DOHH2 (cell line): Measurements from ENCODE around the gene NOP16.

Experiments used
- H3F3A ChIP-seq: fragments of 200-600 bp; sonication (generic), shearing (Covaris generic); 2 replicates; pipeline ENCODE4 v1.6.0; 2016; ENCODE audit warnings: antibody characterized with exemption, mild to moderate bottlenecking; ENCODE audit not compliant: control insufficient read depth, insufficient read depth
- H3K27ac ChIP-seq: fragments of 200-600 bp; sonication (generic); 2 replicates; pipeline ENCODE4 v1.5.1; 2014; ENCODE audit warnings: low read depth, mild to moderate bottlenecking, low read length, moderate library complexity
- H3K27me3 ChIP-seq: fragments of 200-600 bp; sonication (generic); 2 replicates; pipeline ENCODE4 v1.6.1; 2014; ENCODE audit warnings: mild to moderate bottlenecking, low read length, mixed read lengths; ENCODE audit not compliant: control insufficient read depth
- H3K36me3 ChIP-seq: fragments of 200-600 bp; sonication (generic); 2 replicates; pipeline ENCODE4 v1.6.1; 2014; ENCODE audit warnings: mild to moderate bottlenecking, low read length, moderate library complexity, mixed read lengths; ENCODE audit not compliant: control insufficient read depth
- H3K4me1 ChIP-seq: fragments of 200-600 bp; sonication (generic); 2 replicates; pipeline ENCODE4 v1.6.1; 2014; ENCODE audit warnings: mild to moderate bottlenecking, low read length, mixed read lengths; ENCODE audit not compliant: control insufficient read depth
- H3K4me2 ChIP-seq: fragments of 200-600 bp; sonication (generic); 2 replicates; pipeline ENCODE4 v1.6.0; 2014; ENCODE audit warnings: mild to moderate bottlenecking, low read length, moderate library complexity
- H3K4me3 ChIP-seq: fragments of 200-600 bp; sonication (generic); 2 replicates; pipeline ENCODE4 v1.5.1; 2014; ENCODE audit warnings: mild to moderate bottlenecking, low read length, mixed read lengths
- H3K79me2 ChIP-seq: fragments of 200-600 bp; sonication (generic); 2 replicates; pipeline ENCODE4 v1.6.1; 2014; ENCODE audit warnings: mild to moderate bottlenecking, low read length, mixed read lengths; ENCODE audit not compliant: control insufficient read depth
- H3K9me2 ChIP-seq: fragments of 200-600 bp; sonication (generic); replicated peaks from 2 replicates; pipeline ENCODE4 v1.6.1; 2014; ENCODE audit warnings: mild to moderate bottlenecking, low read length, mixed read lengths; ENCODE audit not compliant: control insufficient read depth
- H3K9me3 ChIP-seq: fragments of 200-600 bp; sonication (generic); 2 replicates; pipeline ENCODE4 v1.6.1; 2014; ENCODE audit warnings: antibody characterized with exemption, low read length, mixed read lengths; ENCODE audit not compliant: control insufficient read depth, insufficient read depth
- H4K20me1 ChIP-seq: fragments of 200-600 bp; sonication (generic); 2 replicates; pipeline ENCODE4 v1.6.0; 2014; ENCODE audit warnings: low read depth, mild to moderate bottlenecking, antibody characterized with exemption, low read length, moderate library complexity; ENCODE audit not compliant: control insufficient read depth, insufficient read depth
- EZH2phosphoT487 ChIP-seq: fragments of 200-600 bp; sonication (generic); IDR thresholded peaks from 2 replicates; pipeline ENCODE4 v1.6.1; 2017; ENCODE audit warnings: borderline replicate concordance, mild to moderate bottlenecking, antibody characterized with exemption, low read length, moderate library complexity, mixed read lengths
- TF ChIP-seq, protein P1 (sequence below): fragments of 200-600 bp; sonication (generic); IDR thresholded peaks from one replicate; pipeline ENCODE4 v1.5.1; 2014; ENCODE audit warnings: antibody characterized with exemption, mild to moderate bottlenecking, low read depth, low read length; ENCODE audit not compliant: poor library complexity, severe bottlenecking

The NOP16 gene

GRCh38 chr5:176360894-176361436 is 27.4 kb downstream of the NOP16 start:
- Histone ChIP-seq H3K27ac (peak overlapping the region; percentile 52), H3K27me3 (0 out of 2 replicates have a peak, but pooled peaks cover 3% of the 10 kb centered on the region)

GRCh38 chr5:176359658-176360057 is 28.7 kb downstream of the NOP16 start:
- H3K9me2 ChIP-seq, result no peaks in the 10 kb centered on the region
- H3K4me2 ChIP-seq, result peak overlapping the region; percentile 86
- no peak overlapping the region for H3K27ac ChIP-seq
- peaks cover 7% of the 10 kb centered on the region; the same call in 1 of the 2 replicates for H4K20me1 ChIP-seq
- H3K36me3 ChIP-seq, result peaks cover 39% of the 10 kb centered on the region
- H3K4me1 ChIP-seq, result peaks cover 22% of the 10 kb centered on the region
- peaks cover 9% of the 10 kb centered on the region for H3F3A ChIP-seq
- no peaks in the 10 kb centered on the region for H3K9me3 ChIP-seq
- 0 out of 2 replicates have a peak, but pooled peaks cover under 1% of the 10 kb centered on the region for H3K27me3 ChIP-seq
- peak overlapping the region; percentile 11 for H3K4me3 ChIP-seq
- TF ChIP-seq, protein P1, sequence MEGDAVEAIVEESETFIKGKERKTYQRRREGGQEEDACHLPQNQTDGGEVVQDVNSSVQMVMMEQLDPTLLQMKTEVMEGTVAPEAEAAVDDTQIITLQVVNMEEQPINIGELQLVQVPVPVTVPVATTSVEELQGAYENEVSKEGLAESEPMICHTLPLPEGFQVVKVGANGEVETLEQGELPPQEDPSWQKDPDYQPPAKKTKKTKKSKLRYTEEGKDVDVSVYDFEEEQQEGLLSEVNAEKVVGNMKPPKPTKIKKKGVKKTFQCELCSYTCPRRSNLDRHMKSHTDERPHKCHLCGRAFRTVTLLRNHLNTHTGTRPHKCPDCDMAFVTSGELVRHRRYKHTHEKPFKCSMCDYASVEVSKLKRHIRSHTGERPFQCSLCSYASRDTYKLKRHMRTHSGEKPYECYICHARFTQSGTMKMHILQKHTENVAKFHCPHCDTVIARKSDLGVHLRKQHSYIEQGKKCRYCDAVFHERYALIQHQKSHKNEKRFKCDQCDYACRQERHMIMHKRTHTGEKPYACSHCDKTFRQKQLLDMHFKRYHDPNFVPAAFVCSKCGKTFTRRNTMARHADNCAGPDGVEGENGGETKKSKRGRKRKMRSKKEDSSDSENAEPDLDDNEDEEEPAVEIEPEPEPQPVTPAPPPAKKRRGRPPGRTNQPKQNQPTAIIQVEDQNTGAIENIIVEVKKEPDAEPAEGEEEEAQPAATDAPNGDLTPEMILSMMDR, result no peak
- peaks cover 61% of the 10 kb centered on the region for H3K79me2 ChIP-seq

More at GRCh38 chr5:176360894-176361436, 27.4 kb downstream of the NOP16 start:
- Histone ChIP-seq H4K20me1 (peaks cover 7% of the 10 kb centered on the region; the same call in 1 of the 2 replicates), H3K4me1 (peaks cover 31% of the 10 kb centered on the region), H3F3A (peaks cover 9% of the 10 kb centered on the region), H3K4me2 (peak overlapping the region; percentile 86), H3K79me2 (peaks cover 49% of the 10 kb centered on the region), H3K9me3 (no peaks in the 10 kb centered on the region), H3K4me3 (peak overlapping the region; percentile 93), H3K9me2 (no peaks in the 10 kb centered on the region), H3K36me3 (peaks cover 32% of the 10 kb centered on the region)
- TF ChIP-seq EZH2phosphoT487, result no peak
- TF ChIP-seq, protein P1, result no peak

DNA sequence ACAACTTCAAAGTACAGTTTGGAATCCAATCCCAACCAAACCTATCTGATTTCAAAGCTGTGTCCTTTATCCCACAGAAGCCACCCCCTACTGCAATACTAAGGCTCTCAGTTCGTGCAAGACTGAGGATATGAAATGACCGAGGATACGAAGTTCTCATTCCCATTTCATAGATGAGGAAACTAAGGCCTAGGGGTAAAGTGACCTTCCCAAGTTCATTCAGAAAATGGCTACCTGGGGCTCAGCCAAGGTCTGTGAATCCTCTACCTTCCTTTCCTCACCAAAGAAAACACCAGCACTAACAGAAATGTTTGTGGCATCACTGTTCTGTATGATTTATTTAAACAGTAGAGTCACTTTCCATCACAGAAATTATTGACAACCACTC is 32.2 kb downstream of the NOP16 start:
- Histone ChIP-seq H4K20me1 (peaks cover 7% of the 10 kb centered on the region; the same call in 1 of the 2 replicates), H3K9me2 (no peaks in the 10 kb centered on the region), H3K27ac (no peak overlapping the region), H3K36me3 (peaks cover 73% of the 10 kb centered on the region), H3K9me3 (no peaks in the 10 kb centered on the region), H3K4me3 (no peak overlapping the region), H3K27me3 (no peaks in the 10 kb centered on the region), H3K4me1 (peaks cover 9% of the 10 kb centered on the region), H3K4me2 (no peak overlapping the region), H3K79me2 (peaks cover 88% of the 10 kb centered on the region), H3F3A (peaks cover 2% of the 10 kb centered on the region; the same call in 1 of the 2 replicates)
- TF ChIP-seq, protein P1, result no peak
- TF ChIP-seq EZH2phosphoT487, result no peak
